HepG2 (cell line): ENCODE measurements around the gene ECSIT. TPM values are rescaled to one million over a fixed set of nuclear protein-coding genes. Genes with fewer than 3 reads are reported as not detected.

Source experiments
- ADNP ChIP-seq: sonication (generic); formaldehyde crosslinking; IDR thresholded peaks from 2 replicates; pipeline ENCODE4 v1.4.0; 2020; ENCODE audit warnings: missing genetic modification reagents
- CEBPB ChIP-seq: IDR thresholded peaks from 2 replicates; pipeline ENCODE4 v1.6.1; 2011; ENCODE audit warnings: low read depth, low read length, improper control_type of control experiment, borderline replicate concordance
- FOXC1 ChIP-seq: sonication (generic); formaldehyde crosslinking; IDR thresholded peaks from 2 replicates; pipeline ENCODE4 v1.8.0; 2022; ENCODE audit warnings: mild to moderate bottlenecking, missing genetic modification reagents, borderline replicate concordance
- HOXA3 ChIP-seq: sonication (generic); formaldehyde crosslinking; IDR thresholded peaks from 2 replicates; pipeline ENCODE4 v1.5.0; 2020; ENCODE audit warnings: missing genetic modification reagents
- NONO ChIP-seq, 2 experiments: fragments of 450-650 bp in 1 of 2; sonication (generic) in 1 of 2; formaldehyde crosslinking in 1 of 2; IDR thresholded peaks in 1 of 2; conservative IDR thresholded peaks in 1 of 2; 2 replicates each; pipeline versions ENCODE4 v1.6.1 to v1.8.0; 2017 to 2022; ENCODE audit warnings: mild to moderate bottlenecking in 1 of 2, missing genetic modification reagents in 1 of 2, moderate library complexity in 1 of 2
- U2AF2 ChIP-seq: fragments of 200-400 bp; formaldehyde crosslinking; IDR thresholded peaks from 2 replicates; pipeline ENCODE4 v1.6.1; 2017; ENCODE audit warnings: low read depth, mild to moderate bottlenecking, low read length
- ZKSCAN8 ChIP-seq: IDR thresholded peaks from 2 replicates; pipeline ENCODE4 v1.6.1; 2016; ENCODE audit warnings: borderline replicate concordance, missing genetic modification reagents, missing compliant biosample characterization
- ZNF274 ChIP-seq: sonication (generic); formaldehyde crosslinking; IDR thresholded peaks from 2 replicates; pipeline ENCODE4 v1.5.1; 2020; ENCODE audit warnings: mild to moderate bottlenecking, missing genetic modification reagents
- ZNF563 ChIP-seq: sonication (generic); formaldehyde crosslinking; IDR thresholded peaks from 2 replicates; pipeline ENCODE4 v1.8.0; 2022; ENCODE audit warnings: mild to moderate bottlenecking, moderate library complexity, missing genetic modification reagents
- ZNF747 ChIP-seq: sonication (generic); formaldehyde crosslinking; IDR thresholded peaks from 2 replicates; pipeline ENCODE4 v1.8.1; 2023; ENCODE audit warnings: missing genetic modification reagents, mild to moderate bottlenecking, borderline replicate concordance
- ZNF775 ChIP-seq: sonication (generic); formaldehyde crosslinking; IDR thresholded peaks from 2 replicates; pipeline ENCODE4 v1.4.0; 2020; ENCODE audit warnings: missing genetic modification reagents, mild to moderate bottlenecking, moderate library complexity, borderline replicate concordance
- polyA plus RNA-seq, 8 experiments: library from polyadenylated mRNA; depleted of rRNA in 3 of 8; stranded (reverse) in 7 of 8; unstranded in 1 of 8; fragments of >200 nt; fragmentation: Illumina TruSeq in 4 of 8; extraction: Trizol in 4 of 8; gene quantifications; 2 replicates each; pipeline versions ENCODE4 v1.2.1 to v1.2.3, GENCODE V29; 2011 to 2016; ENCODE audit warnings: low read depth in 4 of 8, missing spikeins in 1 of 8, mixed read lengths in 1 of 8; ENCODE audit not compliant: insufficient read depth in 1 of 8
- total RNA-seq, 5 experiments: library from RNA; depleted of rRNA; stranded (reverse); fragments of >200 nt; fragmentation: Illumina TruSeq; extraction: Trizol; gene quantifications; 2 replicates each; pipeline ENCODE4 v1.2.3, GENCODE V29; 2016; ENCODE audit warnings: low read depth in 1 of 5
- TF ChIP-seq, protein P1 (sequence below): sonication (generic); formaldehyde crosslinking; IDR thresholded peaks from 2 replicates; pipeline ENCODE4 v1.4.0; 2020; ENCODE audit warnings: missing genetic modification reagents, borderline replicate concordance
- TF ChIP-seq, protein P2 (sequence below): IDR thresholded peaks from 2 replicates; pipeline ENCODE4 v1.6.1; 2016; ENCODE audit warnings: missing compliant biosample characterization, missing genetic modification reagents, borderline replicate concordance
- TF ChIP-seq, protein P3 (sequence below), 2 experiments: IDR thresholded peaks; 2 replicates each; pipeline ENCODE4 v1.6.1; 2011 to 2012; ENCODE audit warnings: low read length in 2 of 2, borderline replicate concordance in 1 of 2, low read depth in 1 of 2, mild to moderate bottlenecking in 1 of 2, moderate library complexity in 1 of 2
- TF ChIP-seq, protein P4 (sequence below): sonication (generic); formaldehyde crosslinking; IDR thresholded peaks from 2 replicates; pipeline ENCODE4 v1.5.1; 2020; ENCODE audit warnings: missing genetic modification reagents, mild to moderate bottlenecking, borderline replicate concordance

ECSIT gene
- total and polyA plus RNA-seq, 2 of the 13 experiments (the other 11 are each of a cell fraction or from before 2014, with no cell fraction given) = 36.4 to 62.3 TPM

DNA sequence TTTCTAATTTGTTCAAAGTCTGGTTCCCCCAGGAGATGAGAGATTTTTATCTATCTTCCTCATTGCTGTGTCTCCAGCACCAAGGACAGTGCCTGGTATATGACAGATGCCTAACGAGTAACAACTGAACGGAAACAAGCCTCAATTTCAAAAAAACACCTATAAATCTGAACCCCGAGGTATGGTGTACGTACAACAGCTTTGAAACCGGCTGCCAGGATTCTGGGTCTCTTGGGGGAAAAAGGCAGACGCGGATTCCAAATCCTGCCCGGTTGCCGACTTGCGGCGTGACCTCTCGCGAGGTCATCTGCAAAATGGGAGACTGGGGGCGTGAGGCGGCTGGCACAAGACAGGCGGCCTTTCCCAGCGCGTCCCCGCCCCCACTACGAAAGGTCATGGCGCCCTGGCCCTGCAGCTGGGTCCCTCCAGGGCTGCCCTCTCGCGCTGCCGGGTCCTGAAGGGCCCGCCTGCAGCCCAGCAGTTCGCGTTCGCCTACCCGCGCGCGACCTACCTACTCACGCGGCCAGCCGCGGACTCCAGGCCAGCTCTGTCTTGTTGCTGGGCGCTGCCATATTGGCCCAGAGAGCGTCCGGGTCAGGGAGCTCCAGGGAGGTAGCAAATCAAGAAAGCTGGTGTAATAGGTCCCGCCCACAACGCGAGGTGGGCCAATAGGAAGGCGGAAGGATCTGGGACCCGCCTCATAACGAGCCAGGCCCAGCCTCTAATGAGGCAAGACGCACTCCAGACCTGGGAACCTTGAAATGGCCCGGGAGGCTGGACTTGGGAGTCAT lies at the start of gene ECSIT (continued):
- TF ChIP-seq, protein P1, sequence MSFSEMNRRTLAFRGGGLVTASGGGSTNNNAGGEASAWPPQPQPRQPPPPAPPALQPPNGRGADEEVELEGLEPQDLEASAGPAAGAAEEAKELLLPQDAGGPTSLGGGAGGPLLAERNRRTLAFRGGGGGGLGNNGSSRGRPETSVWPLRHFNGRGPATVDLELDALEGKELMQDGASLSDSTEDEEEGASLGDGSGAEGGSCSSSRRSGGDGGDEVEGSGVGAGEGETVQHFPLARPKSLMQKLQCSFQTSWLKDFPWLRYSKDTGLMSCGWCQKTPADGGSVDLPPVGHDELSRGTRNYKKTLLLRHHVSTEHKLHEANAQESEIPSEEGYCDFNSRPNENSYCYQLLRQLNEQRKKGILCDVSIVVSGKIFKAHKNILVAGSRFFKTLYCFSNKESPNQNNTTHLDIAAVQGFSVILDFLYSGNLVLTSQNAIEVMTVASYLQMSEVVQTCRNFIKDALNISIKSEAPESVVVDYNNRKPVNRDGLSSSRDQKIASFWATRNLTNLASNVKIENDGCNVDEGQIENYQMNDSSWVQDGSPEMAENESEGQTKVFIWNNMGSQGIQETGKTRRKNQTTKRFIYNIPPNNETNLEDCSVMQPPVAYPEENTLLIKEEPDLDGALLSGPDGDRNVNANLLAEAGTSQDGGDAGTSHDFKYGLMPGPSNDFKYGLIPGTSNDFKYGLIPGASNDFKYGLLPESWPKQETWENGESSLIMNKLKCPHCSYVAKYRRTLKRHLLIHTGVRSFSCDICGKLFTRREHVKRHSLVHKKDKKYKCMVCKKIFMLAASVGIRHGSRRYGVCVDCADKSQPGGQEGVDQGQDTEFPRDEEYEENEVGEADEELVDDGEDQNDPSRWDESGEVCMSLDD = no peak
- TF ChIP-seq, protein P2, sequence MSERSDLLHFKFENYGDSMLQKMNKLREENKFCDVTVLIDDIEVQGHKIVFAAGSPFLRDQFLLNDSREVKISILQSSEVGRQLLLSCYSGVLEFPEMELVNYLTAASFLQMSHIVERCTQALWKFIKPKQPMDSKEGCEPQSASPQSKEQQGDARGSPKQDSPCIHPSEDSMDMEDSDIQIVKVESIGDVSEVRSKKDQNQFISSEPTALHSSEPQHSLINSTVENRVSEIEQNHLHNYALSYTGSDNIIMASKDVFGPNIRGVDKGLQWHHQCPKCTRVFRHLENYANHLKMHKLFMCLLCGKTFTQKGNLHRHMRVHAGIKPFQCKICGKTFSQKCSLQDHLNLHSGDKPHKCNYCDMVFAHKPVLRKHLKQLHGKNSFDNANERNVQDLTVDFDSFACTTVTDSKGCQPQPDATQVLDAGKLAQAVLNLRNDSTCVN (CRISPR knock-in tag) = 0 out of 2 replicates have a peak, but pooled peaks have one; percentile 38
- TF ChIP-seq HOXA3 = peak; percentile 80; the same call in 1 of the 2 replicates
- TF ChIP-seq, protein P3, sequence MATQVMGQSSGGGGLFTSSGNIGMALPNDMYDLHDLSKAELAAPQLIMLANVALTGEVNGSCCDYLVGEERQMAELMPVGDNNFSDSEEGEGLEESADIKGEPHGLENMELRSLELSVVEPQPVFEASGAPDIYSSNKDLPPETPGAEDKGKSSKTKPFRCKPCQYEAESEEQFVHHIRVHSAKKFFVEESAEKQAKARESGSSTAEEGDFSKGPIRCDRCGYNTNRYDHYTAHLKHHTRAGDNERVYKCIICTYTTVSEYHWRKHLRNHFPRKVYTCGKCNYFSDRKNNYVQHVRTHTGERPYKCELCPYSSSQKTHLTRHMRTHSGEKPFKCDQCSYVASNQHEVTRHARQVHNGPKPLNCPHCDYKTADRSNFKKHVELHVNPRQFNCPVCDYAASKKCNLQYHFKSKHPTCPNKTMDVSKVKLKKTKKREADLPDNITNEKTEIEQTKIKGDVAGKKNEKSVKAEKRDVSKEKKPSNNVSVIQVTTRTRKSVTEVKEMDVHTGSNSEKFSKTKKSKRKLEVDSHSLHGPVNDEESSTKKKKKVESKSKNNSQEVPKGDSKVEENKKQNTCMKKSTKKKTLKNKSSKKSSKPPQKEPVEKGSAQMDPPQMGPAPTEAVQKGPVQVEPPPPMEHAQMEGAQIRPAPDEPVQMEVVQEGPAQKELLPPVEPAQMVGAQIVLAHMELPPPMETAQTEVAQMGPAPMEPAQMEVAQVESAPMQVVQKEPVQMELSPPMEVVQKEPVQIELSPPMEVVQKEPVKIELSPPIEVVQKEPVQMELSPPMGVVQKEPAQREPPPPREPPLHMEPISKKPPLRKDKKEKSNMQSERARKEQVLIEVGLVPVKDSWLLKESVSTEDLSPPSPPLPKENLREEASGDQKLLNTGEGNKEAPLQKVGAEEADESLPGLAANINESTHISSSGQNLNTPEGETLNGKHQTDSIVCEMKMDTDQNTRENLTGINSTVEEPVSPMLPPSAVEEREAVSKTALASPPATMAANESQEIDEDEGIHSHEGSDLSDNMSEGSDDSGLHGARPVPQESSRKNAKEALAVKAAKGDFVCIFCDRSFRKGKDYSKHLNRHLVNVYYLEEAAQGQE (IDR thresholded peaks at IDR 0.05; ENCODE audit: borderline replicate concordance in 1 of 2, low read depth in 1 of 2, low read length in 2 of 2) = peak; percentile 55 to 98
- no peak for TF ChIP-seq NONO (IDR thresholded peaks at IDR 0.05)
- TF ChIP-seq NONO (CRISPR knock-in tag; conservative IDR thresholded peaks at IDR 0.05) = peak; percentile 86
- TF ChIP-seq ZNF274 (CRISPR knock-in tag) = peak; percentile 87
- peak; percentile 78 for TF ChIP-seq CEBPB
- peak; percentile 59; the same call in 1 of the 2 replicates for TF ChIP-seq ZKSCAN8
- TF ChIP-seq ZNF775 (CRISPR knock-in tag) = no peak
- no peak for TF ChIP-seq ADNP (CRISPR knock-in tag)
- no peak for TF ChIP-seq U2AF2
- peak; percentile 33; the same call in 1 of the 2 replicates for TF ChIP-seq ZNF563
- peak; percentile 76; the same call in 1 of the 2 replicates for TF ChIP-seq FOXC1 (CRISPR knock-in tag)
- TF ChIP-seq, protein P4, sequence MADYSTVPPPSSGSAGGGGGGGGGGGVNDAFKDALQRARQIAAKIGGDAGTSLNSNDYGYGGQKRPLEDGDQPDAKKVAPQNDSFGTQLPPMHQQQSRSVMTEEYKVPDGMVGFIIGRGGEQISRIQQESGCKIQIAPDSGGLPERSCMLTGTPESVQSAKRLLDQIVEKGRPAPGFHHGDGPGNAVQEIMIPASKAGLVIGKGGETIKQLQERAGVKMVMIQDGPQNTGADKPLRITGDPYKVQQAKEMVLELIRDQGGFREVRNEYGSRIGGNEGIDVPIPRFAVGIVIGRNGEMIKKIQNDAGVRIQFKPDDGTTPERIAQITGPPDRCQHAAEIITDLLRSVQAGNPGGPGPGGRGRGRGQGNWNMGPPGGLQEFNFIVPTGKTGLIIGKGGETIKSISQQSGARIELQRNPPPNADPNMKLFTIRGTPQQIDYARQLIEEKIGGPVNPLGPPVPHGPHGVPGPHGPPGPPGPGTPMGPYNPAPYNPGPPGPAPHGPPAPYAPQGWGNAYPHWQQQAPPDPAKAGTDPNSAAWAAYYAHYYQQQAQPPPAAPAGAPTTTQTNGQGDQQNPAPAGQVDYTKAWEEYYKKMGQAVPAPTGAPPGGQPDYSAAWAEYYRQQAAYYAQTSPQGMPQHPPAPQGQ = no peak
- peak; percentile 77 for TF ChIP-seq ZNF747
